ENCODE measurements around the gene HDAC5.

- TF ChIP-seq, protein P1, sequence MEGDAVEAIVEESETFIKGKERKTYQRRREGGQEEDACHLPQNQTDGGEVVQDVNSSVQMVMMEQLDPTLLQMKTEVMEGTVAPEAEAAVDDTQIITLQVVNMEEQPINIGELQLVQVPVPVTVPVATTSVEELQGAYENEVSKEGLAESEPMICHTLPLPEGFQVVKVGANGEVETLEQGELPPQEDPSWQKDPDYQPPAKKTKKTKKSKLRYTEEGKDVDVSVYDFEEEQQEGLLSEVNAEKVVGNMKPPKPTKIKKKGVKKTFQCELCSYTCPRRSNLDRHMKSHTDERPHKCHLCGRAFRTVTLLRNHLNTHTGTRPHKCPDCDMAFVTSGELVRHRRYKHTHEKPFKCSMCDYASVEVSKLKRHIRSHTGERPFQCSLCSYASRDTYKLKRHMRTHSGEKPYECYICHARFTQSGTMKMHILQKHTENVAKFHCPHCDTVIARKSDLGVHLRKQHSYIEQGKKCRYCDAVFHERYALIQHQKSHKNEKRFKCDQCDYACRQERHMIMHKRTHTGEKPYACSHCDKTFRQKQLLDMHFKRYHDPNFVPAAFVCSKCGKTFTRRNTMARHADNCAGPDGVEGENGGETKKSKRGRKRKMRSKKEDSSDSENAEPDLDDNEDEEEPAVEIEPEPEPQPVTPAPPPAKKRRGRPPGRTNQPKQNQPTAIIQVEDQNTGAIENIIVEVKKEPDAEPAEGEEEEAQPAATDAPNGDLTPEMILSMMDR (IDR thresholded peaks at IDR 0.05; ENCODE audit: low read length): no peak
- no peak for TF ChIP-seq EZH2 (IDR thresholded peaks at IDR 0.05; ENCODE audit: borderline replicate concordance, low read length)
Measured at GRCh38 chr17:44170499-44171201, 47.2 kb upstream of the HDAC5 start, which contains the start of gene ASB16.

Measured in OCI-LY1 (cell line).